Anterior cingulate cortex (tissue), 58 donors: ENCODE data around the gene EFEMP1.

Experiments
- DNase-seq, 58 donors: peaks; one replicate each; lab custom pipeline; 2025; lab: John Stamatoyannopoulos, UW

EFEMP1 gene, protein sequence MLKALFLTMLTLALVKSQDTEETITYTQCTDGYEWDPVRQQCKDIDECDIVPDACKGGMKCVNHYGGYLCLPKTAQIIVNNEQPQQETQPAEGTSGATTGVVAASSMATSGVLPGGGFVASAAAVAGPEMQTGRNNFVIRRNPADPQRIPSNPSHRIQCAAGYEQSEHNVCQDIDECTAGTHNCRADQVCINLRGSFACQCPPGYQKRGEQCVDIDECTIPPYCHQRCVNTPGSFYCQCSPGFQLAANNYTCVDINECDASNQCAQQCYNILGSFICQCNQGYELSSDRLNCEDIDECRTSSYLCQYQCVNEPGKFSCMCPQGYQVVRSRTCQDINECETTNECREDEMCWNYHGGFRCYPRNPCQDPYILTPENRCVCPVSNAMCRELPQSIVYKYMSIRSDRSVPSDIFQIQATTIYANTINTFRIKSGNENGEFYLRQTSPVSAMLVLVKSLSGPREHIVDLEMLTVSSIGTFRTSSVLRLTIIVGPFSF

DNA sequence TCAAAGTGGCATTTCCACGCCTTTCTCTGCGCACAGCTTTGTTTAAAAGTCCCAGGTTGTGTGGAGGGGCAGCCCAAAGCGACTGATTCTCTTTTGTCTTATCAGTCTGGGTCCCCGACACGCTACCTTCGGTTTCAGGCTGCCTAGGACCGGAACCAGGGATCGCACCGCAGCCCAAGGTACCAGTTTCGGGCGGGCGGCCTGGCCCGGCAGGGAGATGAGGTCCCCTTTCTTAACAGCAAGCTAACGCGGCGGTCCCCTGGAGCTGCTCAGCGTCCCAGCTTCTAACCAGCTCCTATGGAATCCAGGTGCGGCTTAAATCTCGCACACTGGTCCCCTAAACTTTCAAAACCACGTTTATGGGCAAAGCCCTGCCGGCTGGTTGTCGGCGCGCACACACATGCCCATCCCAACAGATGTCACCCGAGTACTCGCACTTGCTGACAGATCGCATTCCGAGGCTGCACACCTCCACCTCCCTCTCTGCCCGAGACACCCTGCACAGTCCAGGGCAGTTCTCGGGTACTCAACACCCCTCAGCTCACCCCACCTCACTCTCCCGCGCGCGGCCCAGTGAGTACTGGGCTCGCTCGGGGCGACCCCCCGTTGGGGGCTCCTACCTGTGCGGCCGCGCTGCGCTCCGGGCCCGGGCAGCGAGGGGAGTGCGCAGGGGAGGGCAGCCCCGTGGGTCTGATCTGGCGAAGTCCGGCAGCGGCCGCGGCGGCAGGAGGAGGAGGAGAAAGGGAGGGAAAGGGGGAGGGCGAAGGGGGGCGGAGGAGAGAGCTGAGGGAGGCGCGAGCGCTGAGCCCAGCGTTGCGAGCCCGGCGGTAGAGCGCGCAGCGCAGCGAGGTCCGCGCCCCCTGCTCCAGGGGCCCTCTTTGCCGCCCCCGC lies at the start of gene EFEMP1:
Gene EFEMP1 (minus strand): TSS at position 692 of the 891 bp plus-strand sequence. CDS start 1,342 bp downstream, outside the sequence.
- peak in 44 of 58 donors; percentile 6 to 65 (median 31) for DNase-seq

DNA sequence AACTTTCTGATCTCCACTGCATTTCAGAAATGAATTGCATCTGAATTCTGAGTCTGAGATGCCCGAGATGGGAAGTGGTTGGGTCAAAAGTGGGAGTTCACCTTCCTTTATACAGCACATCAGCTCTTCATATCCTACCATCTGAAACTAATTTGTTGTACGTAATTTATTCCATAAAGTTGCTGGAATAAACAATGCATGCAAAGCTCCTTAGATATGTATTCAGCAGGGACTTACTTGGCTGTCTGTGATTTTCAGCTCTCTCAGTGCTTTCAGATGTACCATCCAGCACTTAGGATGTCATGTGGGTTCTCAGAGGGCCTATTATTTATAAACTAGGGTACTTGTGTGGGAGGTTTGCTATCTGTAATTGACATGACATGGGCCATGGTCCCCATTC lies 46.9 kb upstream of the EFEMP1 start:
- DNase-seq = no peak

DNA sequence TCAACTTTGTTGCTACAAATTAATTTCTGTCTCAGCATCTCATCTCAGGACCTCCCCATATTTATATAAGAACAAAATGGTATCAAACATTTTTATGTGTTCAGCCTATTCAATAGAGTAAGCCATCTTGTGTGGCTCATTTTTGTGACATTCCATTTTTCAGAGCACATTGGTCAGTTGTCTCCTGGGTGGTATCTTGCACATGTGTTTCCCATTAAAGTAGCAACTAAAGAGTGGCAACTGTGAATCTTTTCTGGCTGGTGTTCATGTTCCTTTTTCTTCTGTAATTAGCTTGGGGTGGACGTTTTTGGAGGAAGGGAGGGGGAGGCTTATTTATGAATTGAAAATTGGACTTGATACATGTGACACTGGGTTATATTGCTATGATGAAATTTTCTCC lies 45.4 kb upstream of the EFEMP1 start:
- DNase-seq = no peak

DNA sequence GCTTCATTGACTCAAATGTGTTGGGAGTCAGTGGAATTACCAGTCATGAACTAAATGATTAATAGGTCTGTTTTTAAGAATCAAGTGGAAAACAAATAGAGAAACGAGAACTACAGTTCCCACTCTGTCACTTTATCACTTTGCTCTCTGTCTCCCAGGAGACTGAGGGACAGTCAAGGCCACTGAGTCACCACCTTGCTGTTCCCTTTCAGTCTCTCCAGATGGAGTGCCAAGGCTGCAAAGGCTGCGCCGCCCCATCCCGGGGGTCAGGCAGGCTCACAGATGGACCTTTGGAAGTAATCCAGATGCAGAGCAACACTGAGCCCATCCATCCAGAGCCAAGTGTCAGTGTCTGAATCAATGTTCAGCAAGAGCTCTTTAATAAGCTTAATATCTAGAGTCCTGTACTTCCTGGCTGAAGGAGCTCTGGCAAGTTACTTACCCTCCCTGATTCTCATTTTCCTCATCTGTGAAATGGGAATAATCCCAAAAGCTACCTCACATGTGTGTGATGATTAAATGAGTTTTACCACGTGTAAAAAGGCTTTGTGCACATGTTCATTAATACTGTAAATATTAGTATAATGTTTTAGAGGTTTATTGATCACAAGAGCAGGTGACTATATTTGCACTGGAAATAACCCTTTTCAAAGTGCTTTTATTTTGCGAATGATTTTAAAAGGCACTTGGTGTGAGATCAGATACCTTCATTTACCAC lies 43.0 kb upstream of the EFEMP1 start:
- peak in 24 of 58 donors; percentile 2 to 55 (median 7) for DNase-seq

DNA sequence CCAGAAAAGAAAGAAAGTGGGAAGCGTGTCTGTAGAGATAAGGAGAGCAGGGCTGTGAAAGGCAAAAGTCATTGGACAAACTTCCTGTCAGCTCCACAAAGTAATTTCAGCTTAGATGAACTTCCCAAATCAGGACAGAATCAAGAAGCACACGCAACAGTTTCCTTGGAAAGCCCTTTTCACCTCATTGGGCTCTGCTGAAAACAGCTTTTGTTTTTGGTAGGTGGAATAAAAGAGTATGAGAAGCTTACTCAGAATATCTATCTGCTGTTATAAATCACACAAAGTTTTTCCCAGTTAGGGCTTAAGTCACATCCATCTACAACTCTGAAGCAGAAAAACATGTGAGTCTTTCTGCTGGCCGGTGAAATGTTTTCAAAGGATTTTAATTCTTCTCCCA lies 42.4 kb upstream of the EFEMP1 start:
- no peak for DNase-seq

DNA sequence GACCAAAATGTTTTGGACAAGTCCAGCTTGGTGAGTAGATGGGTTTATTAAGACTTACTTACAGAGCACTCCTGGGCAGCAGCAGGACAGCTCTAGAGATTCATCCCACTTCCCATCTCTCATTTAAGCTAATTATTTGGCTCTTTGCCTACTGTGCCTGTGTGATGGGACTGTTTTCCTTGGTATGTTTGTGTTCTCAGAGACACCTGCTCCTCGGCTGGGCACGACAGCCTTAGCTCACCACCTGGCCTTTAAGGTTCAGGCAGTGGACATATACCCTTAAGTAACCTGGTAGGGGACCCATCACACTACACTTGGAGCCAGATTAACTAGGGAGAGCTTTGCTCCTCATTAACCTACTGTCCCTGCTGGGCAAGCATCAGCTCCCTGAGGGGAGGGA lies 41.7 kb upstream of the EFEMP1 start:
- DNase-seq = no peak

DNA sequence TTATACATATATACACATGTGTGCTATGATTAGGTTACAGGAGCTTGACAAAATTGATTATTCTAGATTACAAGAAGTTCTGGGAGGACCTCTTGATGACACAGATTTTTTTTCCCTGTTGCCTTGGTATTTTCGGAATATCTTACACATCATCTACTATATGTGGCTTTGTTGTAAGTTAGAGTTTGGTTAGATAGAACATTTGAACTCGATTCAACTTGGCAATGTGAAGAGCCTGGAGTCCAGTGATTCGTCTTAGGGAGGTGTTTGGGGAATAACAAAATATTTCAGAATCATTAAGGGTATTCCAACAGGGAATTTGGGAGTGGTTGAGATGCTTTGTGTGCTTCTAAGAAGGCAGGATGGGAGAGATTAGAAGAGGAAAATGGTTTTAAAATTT lies 39.3 kb upstream of the EFEMP1 start:
- no peak for DNase-seq

DNA sequence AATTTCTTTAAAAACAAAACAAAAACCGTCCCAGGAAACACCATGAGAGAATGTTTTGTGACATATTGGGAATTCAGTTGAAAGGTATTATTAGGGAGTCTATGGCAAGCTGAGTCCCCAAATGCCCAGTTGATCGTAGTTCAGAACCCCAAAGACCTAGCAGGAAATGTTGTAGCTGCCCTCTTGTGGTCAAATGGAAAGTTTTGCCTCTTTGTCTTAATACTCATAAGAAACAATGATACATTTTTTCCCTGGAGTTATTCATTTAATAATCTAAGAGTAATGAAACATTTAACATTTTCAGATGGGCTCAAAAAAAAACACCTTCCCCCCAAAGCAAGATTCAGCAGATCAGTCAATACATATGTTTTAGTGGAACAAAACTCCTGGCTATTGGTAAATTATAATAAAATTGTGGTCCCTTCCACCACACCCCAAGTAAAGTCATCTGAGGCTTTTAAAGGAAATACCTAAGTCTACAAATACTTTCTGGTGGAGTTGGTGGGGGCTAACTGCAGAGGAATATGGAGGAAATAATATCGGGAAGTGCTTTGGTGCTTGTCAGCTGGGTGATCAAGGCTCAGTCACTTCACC lies 37.8 kb upstream of the EFEMP1 start:
- DNase-seq = peak in 5 of 58 donors; percentile 1 to 28 (median 2)

DNA sequence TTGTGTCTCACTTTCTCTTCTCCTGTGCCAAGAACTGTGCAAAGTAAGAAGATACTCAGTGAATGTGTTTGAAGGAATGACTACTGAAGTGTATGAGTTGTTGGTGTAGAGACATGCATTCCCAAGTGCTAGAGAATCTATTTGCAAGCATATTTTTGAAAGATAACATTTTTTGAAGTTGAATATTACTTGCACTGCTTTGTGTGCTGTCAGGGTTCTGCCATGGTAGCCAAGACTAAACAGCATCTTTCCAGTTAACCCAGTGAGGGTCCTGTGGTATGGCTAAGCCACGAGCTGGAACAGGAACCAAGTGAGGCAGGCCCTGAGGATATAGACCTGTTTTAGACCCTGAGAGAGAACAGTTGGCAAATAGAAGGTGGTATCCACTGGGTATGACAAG lies 35.2 kb upstream of the EFEMP1 start:
- DNase-seq = no peak

DNA sequence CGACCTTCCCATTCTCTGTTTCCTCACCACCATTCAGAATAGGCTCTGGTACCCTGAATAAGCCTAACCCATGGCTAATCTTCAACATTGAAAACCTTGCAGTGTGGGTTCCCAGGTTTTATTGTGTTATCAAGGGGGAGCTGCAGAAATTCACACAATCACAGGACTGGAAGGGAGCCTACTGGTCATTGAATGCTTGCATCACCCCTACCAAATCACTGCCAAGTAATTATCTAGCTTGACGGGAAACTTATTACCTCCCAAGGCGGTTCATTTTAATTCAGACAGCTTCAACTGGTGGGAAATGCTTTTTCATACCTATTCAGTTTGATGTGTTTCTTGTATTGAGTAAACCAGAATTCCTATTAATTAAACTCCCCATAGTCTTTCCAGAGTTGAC lies 33.6 kb upstream of the EFEMP1 start:
- DNase-seq = peak in 2 of 58 donors; percentile 1 to 21

DNA sequence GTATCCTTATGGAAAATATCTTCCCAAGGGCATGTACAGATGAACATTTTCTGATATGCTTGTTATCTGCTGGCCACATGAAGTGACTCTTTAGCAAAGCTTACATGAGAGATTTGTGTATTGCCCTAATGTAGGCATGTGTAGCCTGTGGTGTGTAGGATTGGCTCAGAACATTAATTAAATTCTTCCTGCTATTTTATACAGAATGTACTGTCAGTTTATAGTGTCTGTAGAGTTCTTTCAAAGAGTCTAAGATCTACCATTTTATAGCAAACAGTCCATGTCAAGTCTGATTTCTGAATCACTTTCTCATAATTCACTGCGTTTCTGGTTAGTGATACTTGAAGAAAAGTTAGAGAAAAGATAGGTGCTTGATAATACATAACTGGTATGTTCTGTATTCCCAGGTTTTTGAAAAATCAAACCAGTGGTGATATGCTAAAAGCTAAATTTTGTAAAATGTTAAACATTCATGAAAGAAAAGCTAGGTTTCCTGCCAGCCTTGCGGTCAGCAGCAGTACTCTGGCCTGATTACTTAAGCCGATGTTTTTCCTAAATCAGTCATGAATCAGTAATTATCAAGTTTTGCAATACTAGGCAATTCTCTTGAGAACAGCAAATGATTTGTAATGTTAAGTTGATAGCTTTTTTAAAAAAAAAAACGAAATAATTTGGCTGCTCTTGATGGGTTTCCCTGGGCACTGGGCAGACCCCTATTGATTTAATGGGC lies 30.9 kb upstream of the EFEMP1 start:
- no peak for DNase-seq

DNA sequence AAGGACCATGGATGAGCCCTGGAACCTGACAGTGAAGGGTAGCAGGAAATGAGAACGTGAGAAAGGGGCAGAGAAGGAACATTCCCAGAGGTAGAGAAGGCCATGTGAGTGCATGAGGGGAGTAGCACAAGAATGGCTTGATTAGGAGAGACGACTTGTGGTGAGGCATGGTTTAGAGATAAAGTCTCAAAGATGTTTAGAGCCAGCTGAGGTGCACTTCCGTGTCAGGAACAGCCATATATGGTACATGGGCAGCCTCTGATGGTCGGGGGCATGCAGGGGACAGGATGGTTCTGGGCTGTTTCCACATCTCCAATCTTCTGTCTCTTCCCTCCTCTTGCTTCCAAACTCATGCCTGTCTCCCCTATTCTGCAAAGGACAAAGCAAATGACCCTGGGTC lies 28.8 kb upstream of the EFEMP1 start:
- DNase-seq = no peak

DNA sequence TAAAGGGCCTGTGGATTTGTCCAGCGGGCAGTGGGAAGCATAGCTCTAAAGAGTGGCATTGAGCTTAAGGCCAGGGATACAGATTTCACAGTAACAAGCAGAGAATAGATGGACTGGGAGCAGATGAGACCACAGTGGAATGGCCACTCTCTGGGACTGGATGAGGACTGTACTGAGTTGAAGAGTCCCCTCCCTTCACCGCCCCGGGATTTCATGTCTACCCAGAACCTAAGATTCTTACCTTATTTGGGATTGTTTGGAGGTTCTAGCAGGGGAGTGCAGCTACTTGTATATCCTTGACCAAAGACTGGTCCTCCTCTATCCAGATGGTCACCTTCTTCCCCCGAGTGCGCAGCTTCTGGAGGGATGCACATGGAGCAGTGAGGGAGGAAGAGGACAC lies 28.0 kb upstream of the EFEMP1 start:
- DNase-seq = no peak

DNA sequence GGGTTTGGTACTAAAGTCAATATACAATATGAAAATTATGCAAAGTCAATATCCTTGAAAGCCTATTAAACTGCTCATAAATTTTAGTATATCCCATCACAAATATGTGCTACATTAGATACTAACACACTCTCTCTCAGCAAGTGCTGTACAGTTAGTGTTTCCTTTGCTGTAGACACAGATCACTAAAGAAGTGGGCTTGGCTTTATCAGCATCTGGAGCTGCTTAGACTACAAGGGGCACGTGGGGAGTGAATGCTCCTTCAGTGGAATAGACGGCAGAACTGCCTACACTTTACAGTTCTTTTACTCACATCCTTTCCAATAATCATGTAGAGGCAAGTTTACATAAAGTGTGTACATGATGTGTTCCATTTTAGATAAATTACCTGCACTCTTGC lies 26.0 kb upstream of the EFEMP1 start:
- no peak for DNase-seq

DNA sequence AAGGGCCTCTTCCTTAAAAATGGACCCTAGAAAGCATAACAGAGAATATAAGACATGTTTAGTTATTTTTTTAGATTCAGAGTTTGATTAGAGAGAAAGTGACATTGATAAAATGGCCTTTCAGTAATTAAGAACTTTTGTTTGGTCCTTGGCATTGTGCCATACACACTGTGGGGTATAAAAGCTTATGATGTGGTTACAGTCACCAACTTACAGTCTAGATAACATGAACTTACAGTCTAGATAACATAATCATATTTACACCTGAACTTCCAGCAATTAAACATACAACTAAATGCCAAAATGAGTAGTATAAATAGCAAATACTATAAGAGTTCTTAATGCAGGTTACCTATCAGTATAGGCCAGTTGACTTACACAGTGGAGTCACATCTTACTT lies 25.6 kb upstream of the EFEMP1 start:
- no peak for DNase-seq

DNA sequence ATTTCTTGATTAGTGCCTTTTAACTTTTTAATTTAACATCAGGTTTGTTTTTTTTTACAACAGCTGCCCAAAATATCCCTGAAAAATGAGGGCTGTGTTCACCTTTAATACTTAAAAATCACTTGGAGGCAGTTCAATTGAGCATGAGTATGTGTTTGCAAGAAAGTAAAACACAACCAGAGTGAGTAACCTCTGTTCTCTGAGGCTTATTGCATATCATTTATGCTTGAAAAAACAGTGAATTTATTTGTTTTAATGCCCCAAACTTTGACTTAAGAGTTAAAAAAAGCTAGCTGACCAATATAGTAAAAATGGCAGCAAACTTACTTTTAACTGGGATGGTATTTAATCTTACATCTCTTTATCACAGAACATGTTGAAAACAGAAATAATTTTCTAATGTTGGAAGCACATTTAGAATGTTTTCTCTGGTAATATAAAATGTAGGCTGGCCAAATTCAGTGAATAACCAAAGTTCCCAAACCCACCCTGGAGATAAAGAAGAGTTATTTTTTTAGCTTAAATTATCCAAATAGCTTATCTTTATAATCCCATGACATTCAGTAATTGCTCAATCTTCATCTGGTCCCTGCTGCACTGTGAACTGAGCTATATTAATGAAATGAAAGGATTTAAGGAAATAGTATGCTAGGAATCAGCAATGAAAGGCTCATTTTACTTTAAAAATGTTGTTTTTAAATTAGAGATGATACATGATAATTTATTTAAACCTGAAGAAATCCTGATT lies 24.8 kb upstream of the EFEMP1 start:
- no peak for DNase-seq

DNA sequence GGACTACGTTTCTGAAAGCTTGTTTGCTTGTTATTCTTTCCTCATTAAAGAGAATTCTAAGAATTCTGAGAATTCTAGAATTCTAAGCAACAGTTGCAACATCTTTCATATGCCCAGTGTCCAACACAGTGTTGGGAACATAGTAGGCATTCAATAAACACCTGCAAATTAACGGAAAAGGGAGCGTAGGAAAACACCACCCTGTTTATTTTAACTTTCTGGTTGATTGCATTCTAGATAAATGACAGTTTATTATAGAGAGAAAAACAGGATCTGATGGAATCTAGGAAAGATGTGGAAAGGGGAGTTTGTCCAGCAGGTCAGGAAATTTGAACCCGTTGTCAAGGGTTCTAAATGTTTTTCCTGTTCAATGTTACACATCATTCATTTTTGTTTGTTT lies 24.2 kb upstream of the EFEMP1 start:
- DNase-seq = no peak

DNA sequence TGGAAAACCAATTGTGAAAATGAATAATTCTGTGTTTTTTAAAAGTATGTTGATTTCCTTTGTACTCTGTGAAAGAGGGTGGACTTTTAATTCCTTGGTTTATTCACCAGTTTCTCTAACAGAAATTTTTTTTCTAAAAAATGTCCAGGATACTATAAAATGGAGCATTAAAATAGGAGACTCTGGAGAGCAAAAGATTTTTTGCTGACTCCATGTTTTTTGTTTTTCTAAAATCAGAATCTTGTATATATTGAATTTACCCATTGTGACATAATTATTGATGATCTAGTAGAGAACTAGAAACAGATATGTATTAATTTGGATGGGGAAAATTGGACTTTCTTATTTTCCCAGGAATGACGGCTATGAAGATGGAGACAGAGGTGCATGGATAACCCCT lies 23.2 kb upstream of the EFEMP1 start:
- DNase-seq = no peak

DNA sequence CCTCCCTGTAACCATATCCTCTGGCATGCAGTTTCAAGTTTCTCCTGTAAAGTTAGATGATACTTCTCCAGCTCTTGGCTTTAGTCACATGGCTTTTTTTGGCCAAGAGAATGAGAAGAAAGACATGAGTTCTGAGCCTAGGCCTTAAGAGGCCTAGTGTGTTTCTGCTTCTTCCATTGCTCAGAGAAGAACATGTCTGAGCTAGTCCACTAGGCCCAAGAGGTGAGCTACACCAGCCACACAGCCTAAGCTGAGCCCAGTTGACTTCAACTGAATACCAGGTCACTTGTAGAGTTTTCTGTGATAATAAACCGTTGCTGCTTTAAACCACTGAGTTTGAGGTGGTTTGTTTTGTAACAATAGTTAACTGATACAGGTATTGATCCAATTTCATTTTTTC lies 19.9 kb upstream of the EFEMP1 start:
- no peak for DNase-seq
